Astrocyte (in vitro differentiated cells and primary cell): Measurements from ENCODE around the gene PPP3CA. TPM values are rescaled to one million over a fixed set of nuclear protein-coding genes. Genes with fewer than 3 reads are reported as not detected.

Source experiments
- DNase-seq: peaks from one replicate; pipeline ENCODE4 v3.0.0-alpha.2; 2010; ENCODE audit warnings: low read depth
- FAIRE-seq: peaks from 2 replicates; lab custom pipeline; 2011; peaks lifted over from hg19 to GRCh38; lab: Jason Lieb, UNC
- H2AFZ ChIP-seq: 2 replicates; pipeline ENCODE4 v1.6.0; 2012; ENCODE audit warnings: low read depth, low read length, inconsistent platforms
- H3K27ac ChIP-seq: 2 replicates; pipeline ENCODE4 v1.5.1; 2011; ENCODE audit warnings: low read depth, low read length, inconsistent platforms
- H3K27me3 ChIP-seq: 2 replicates; pipeline ENCODE4 v1.6.0; 2011; ENCODE audit warnings: low read length, inconsistent platforms; ENCODE audit not compliant: insufficient read depth
- H3K36me3 ChIP-seq: 2 replicates; pipeline ENCODE4 v1.5.1; 2011; ENCODE audit warnings: low read length, inconsistent platforms; ENCODE audit not compliant: insufficient read depth
- H3K4me1 ChIP-seq: 2 replicates; pipeline ENCODE4 v1.5.1; 2011; ENCODE audit warnings: low read length, inconsistent platforms; ENCODE audit not compliant: insufficient read depth
- H3K4me2 ChIP-seq: 2 replicates; pipeline ENCODE4 v1.6.0; 2012; ENCODE audit warnings: low read length, inconsistent platforms
- H3K4me3 ChIP-seq: 2 replicates; pipeline ENCODE4 v1.5.1; 2011; ENCODE audit warnings: low read depth, mild to moderate bottlenecking, low read length, inconsistent platforms; ENCODE audit not compliant: insufficient read depth
- H3K79me2 ChIP-seq: 2 replicates; pipeline ENCODE4 v1.6.0; 2012; ENCODE audit warnings: mild to moderate bottlenecking, low read length, inconsistent platforms; ENCODE audit not compliant: insufficient read depth
- H3K9ac ChIP-seq: 2 replicates; pipeline ENCODE4 v1.6.0; 2012; ENCODE audit warnings: mild to moderate bottlenecking, low read length, inconsistent platforms
- H3K9me3 ChIP-seq: 2 replicates; pipeline ENCODE4 v1.5.1; 2012; ENCODE audit warnings: low read depth, mild to moderate bottlenecking, low read length, inconsistent platforms; ENCODE audit not compliant: insufficient read depth
- H4K20me1 ChIP-seq: 2 replicates; pipeline ENCODE4 v1.6.0; 2012; ENCODE audit warnings: low read length, inconsistent platforms; ENCODE audit not compliant: insufficient read depth
- H3K27ac Mint-ChIP-seq: one replicate; pipeline ENCODE4 v1.8.0; 2021; ENCODE audit warnings: mild to moderate bottlenecking, mixed read lengths; ENCODE audit not compliant: unreplicated experiment
- H3K27me3 Mint-ChIP-seq: one replicate; pipeline ENCODE4 v1.8.0; 2021; ENCODE audit warnings: low read depth, mixed read lengths; ENCODE audit not compliant: unreplicated experiment
- H3K36me3 Mint-ChIP-seq: one replicate; pipeline ENCODE4 v1.8.0; 2021; ENCODE audit warnings: low read depth, mixed read lengths; ENCODE audit not compliant: unreplicated experiment
- H3K4me1 Mint-ChIP-seq: one replicate; pipeline ENCODE4 v1.8.0; 2021; ENCODE audit warnings: low read depth, mixed read lengths; ENCODE audit not compliant: unreplicated experiment
- H3K4me3 Mint-ChIP-seq: one replicate; pipeline ENCODE4 v1.8.0; 2021; ENCODE audit warnings: mild to moderate bottlenecking, moderate library complexity, mixed read lengths; ENCODE audit not compliant: unreplicated experiment
- H3K9me3 Mint-ChIP-seq: one replicate; pipeline ENCODE4 v1.8.0; 2021; ENCODE audit warnings: mild to moderate bottlenecking, mixed read lengths; ENCODE audit not compliant: unreplicated experiment
- EZH2 ChIP-seq: IDR thresholded peaks from 2 replicates; pipeline ENCODE4 v1.6.1; 2012; ENCODE audit warnings: mild to moderate bottlenecking, low read length, inconsistent platforms; ENCODE audit not compliant: insufficient read depth
- total RNA-seq: library from RNA; stranded (reverse); gene quantifications from 2 replicates; pipeline ENCODE4 v1.2.1, GENCODE V29; 2021
- TF ChIP-seq, protein P1 (sequence below): IDR thresholded peaks from 2 replicates; pipeline ENCODE4 v1.5.1; 2011; ENCODE audit warnings: low read depth, mild to moderate bottlenecking, inconsistent platforms, low read length, moderate library complexity; ENCODE audit not compliant: insufficient read depth

The PPP3CA gene
- total RNA-seq, 1 donor from 2014 or later = 101 TPM

DNA sequence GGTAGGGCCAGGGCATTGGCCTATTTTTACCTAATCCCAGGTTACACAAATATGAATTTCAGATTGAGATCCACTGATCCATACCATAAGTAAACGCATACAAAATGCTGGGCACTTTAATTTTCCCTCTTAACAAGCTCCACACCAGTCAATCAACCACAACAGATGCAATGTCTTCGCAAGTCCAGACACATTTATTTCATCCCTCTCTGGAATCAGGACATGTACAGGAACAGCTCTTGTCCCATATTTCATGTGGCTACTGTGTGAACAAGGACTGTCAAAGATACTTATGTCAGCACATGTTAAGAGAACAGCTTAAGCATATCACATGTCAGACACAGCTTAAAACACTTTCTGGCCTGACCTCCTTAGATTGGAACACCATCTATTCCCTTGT lies 145.9 kb downstream of the PPP3CA start:
- no peaks in the 10 kb centered on the region for H3K9me3 ChIP-seq
- Mint-ChIP-seq H3K4me3 (no peak overlapping the region), H3K27ac (peak overlapping the region; percentile 8), H3K9me3 (no peaks in the 10 kb centered on the region), H3K36me3 (no peaks in the 10 kb centered on the region), H3K27me3 (no peaks in the 10 kb centered on the region), H3K4me1 (peaks cover 40% of the 10 kb centered on the region)
- no peak for FAIRE-seq
- H3K4me1 ChIP-seq = peaks cover 19% of the 10 kb centered on the region
- H3K79me2 ChIP-seq = peaks cover 54% of the 10 kb centered on the region
- TF ChIP-seq, protein P1, sequence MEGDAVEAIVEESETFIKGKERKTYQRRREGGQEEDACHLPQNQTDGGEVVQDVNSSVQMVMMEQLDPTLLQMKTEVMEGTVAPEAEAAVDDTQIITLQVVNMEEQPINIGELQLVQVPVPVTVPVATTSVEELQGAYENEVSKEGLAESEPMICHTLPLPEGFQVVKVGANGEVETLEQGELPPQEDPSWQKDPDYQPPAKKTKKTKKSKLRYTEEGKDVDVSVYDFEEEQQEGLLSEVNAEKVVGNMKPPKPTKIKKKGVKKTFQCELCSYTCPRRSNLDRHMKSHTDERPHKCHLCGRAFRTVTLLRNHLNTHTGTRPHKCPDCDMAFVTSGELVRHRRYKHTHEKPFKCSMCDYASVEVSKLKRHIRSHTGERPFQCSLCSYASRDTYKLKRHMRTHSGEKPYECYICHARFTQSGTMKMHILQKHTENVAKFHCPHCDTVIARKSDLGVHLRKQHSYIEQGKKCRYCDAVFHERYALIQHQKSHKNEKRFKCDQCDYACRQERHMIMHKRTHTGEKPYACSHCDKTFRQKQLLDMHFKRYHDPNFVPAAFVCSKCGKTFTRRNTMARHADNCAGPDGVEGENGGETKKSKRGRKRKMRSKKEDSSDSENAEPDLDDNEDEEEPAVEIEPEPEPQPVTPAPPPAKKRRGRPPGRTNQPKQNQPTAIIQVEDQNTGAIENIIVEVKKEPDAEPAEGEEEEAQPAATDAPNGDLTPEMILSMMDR = no peak
- TF ChIP-seq EZH2 = no peak
- no peak overlapping the region for H3K9ac ChIP-seq
- no peak overlapping the region for H2AFZ ChIP-seq
- H3K36me3 ChIP-seq = no peaks in the 10 kb centered on the region
- H4K20me1 ChIP-seq = peaks cover 41% of the 10 kb centered on the region
- DNase-seq = no peak
- H3K4me2 ChIP-seq = no peak overlapping the region
- no peak overlapping the region for H3K4me3 ChIP-seq
- H3K27ac ChIP-seq = no peak overlapping the region
- no peaks in the 10 kb centered on the region for H3K27me3 ChIP-seq

DNA sequence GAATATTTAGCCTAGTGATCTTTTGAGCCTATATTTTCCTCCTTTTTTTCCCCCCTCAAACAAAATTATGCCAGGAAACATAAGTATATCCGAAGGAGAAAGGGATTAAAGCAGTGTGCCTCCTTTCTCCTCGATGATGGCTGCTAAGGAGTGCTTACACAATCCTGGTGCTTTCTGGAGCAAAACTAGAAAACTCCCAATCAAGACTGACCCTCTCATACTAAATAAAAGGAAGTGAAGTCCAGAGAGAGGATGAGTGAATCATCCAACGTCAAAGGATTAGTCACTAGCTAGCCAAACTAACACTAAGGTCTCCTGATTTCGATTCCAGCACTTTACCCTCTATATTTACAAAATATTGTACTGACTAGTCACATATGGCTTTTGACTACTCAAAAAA lies 146.8 kb downstream of the PPP3CA start:
- H3K4me2 ChIP-seq = peak overlapping the region; percentile 63
- no peaks in the 10 kb centered on the region for H3K27me3 ChIP-seq
- peak overlapping the region; percentile 72 for H3K27ac ChIP-seq
- Mint-ChIP-seq H3K36me3 (peaks cover 2% of the 10 kb centered on the region), H3K27me3 (no peaks in the 10 kb centered on the region), H3K4me3 (no peak overlapping the region), H3K4me1 (peaks cover 34% of the 10 kb centered on the region), H3K9me3 (no peaks in the 10 kb centered on the region), H3K27ac (peak overlapping the region; percentile 97)
- DNase-seq (peak; percentile 96), FAIRE-seq (peak; percentile 58)
- no peak for TF ChIP-seq EZH2
- TF ChIP-seq, protein P1 = no peak
- peaks cover 39% of the 10 kb centered on the region for H4K20me1 ChIP-seq
- peaks cover 15% of the 10 kb centered on the region for H3K4me1 ChIP-seq
- no peak overlapping the region for H2AFZ ChIP-seq
- H3K9ac ChIP-seq = peak overlapping the region; percentile 53
- no peaks in the 10 kb centered on the region for H3K9me3 ChIP-seq
- no peaks in the 10 kb centered on the region for H3K36me3 ChIP-seq
- peak overlapping the region; percentile 10 for H3K4me3 ChIP-seq
- H3K79me2 ChIP-seq = peaks cover 50% of the 10 kb centered on the region

DNA sequence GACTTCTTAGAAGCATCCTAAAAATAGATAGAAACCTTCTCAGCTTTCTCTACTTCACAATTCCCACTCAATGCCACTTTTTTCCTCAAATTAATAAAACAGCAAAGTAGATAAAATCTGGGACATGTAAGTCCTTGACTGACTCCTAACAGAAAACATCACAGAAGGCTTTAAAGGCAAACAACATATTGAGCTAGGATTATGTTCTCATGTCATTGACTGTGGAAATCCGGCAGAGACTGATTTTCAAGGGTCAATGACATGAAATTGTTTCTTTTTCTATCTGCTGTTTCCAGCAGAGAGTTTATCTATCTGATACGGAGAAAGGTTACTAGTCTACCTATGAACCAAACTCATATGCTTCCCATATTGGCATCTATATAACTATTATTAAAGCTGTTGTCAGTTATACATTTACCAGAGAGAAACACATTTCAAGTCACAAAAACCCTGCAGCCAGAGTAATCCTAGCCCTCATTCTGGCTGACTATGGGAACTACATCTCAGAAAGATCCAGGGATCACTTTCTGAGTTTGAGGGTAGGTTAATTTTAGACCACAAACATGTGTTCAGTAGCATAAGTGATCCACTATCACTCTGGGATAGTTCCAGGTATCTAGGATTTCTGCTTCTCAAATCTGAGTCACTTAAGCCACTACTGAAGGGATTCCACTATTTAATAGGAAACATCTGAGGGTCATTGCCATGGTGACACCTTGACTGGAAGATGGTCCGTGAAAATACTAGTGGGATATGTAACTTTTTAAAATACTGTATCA lies 147.6 kb downstream of the PPP3CA start:
- H3K27ac ChIP-seq = peak overlapping the region; percentile 72
- TF ChIP-seq EZH2 = no peak
- TF ChIP-seq, protein P1 = no peak
- no peak overlapping the region for H2AFZ ChIP-seq
- H3K9me3 Mint-ChIP-seq = no peaks in the 10 kb centered on the region
- peaks cover 36% of the 10 kb centered on the region for H4K20me1 ChIP-seq
- H3K27me3 Mint-ChIP-seq = no peaks in the 10 kb centered on the region
- H3K4me2 ChIP-seq = peak overlapping the region; percentile 63
- H3K79me2 ChIP-seq = peaks cover 46% of the 10 kb centered on the region
- peak; percentile 84 for DNase-seq
- peak overlapping the region; percentile 53 for H3K9ac ChIP-seq
- no peak overlapping the region for H3K4me3 Mint-ChIP-seq
- H3K4me1 Mint-ChIP-seq = peaks cover 31% of the 10 kb centered on the region
- H3K4me1 ChIP-seq = peaks cover 13% of the 10 kb centered on the region
- peak; percentile 76 for FAIRE-seq
- H3K36me3 Mint-ChIP-seq = peaks cover 2% of the 10 kb centered on the region
- no peaks in the 10 kb centered on the region for H3K36me3 ChIP-seq
- H3K27me3 ChIP-seq = no peaks in the 10 kb centered on the region
- no peaks in the 10 kb centered on the region for H3K9me3 ChIP-seq
- H3K4me3 ChIP-seq = no peak overlapping the region
- H3K27ac Mint-ChIP-seq = peak overlapping the region; percentile 97
